AG10803 (cell line): ENCODE results near the gene MOGAT1.

Experiments
- DNase-seq: peaks from one replicate; pipeline ENCODE4 v3.0.0; 2010; ENCODE audit warnings: low read depth
- H3K4me3 ChIP-seq: 2 replicates; pipeline ENCODE4 v1.5.1; 2011; ENCODE audit warnings: mild to moderate bottlenecking, low read length, control low read depth
- TF ChIP-seq, protein P1 (sequence below): conservative IDR thresholded peaks from 2 replicates; pipeline ENCODE4 v1.5.1; 2011; ENCODE audit warnings: mild to moderate bottlenecking, low read length, control low read depth, inconsistent platforms

MOGAT1 gene, protein sequence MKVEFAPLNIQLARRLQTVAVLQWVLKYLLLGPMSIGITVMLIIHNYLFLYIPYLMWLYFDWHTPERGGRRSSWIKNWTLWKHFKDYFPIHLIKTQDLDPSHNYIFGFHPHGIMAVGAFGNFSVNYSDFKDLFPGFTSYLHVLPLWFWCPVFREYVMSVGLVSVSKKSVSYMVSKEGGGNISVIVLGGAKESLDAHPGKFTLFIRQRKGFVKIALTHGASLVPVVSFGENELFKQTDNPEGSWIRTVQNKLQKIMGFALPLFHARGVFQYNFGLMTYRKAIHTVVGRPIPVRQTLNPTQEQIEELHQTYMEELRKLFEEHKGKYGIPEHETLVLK

DNA sequence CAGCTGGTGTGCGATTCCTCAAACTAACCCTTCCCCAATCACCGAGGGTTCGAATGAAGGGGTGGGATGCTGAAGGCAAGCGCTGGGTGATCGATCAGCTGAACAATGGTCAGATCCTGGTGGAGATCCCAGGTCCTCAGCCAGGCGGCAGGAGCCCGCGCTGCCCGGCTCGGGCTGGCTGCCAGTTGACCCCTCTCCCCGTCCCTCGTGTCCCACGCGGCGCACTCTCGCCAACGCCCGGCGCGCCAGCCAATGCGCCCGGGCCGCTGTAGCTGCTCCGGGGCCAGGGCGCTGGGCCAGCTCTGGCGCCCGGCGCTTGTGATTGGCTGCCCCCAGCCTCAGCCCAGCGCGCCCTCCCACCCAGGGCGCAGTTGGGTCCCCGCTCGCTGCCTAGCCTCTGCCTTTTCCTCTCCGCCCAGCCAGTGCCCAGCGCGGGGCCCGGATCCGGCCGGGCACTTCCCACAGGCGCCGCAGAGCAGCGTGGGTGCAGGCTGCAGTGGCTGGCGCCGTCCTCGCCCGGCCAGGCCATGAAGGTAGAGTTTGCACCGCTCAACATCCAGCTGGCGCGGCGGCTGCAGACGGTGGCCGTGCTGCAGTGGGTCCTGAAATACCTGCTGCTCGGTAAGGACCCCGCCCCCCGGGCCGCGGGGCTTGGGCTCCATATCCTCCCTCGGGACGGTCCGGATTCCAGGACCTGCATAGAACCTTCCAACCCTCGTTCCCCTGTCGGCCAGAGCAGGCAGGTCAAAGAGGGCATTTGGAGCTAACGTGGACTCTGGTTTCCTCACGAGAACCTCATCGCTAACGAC, at the start of gene MOGAT1:
TSS of gene MOGAT1 (plus strand) at position 400 of the 809 bp plus-strand sequence. CDS start at position 528, 128 bp downstream.
- DNase-seq: no peak
- TF ChIP-seq, protein P1, sequence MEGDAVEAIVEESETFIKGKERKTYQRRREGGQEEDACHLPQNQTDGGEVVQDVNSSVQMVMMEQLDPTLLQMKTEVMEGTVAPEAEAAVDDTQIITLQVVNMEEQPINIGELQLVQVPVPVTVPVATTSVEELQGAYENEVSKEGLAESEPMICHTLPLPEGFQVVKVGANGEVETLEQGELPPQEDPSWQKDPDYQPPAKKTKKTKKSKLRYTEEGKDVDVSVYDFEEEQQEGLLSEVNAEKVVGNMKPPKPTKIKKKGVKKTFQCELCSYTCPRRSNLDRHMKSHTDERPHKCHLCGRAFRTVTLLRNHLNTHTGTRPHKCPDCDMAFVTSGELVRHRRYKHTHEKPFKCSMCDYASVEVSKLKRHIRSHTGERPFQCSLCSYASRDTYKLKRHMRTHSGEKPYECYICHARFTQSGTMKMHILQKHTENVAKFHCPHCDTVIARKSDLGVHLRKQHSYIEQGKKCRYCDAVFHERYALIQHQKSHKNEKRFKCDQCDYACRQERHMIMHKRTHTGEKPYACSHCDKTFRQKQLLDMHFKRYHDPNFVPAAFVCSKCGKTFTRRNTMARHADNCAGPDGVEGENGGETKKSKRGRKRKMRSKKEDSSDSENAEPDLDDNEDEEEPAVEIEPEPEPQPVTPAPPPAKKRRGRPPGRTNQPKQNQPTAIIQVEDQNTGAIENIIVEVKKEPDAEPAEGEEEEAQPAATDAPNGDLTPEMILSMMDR: peak; percentile 15; the same call in 1 of the 2 replicates
- H3K4me3 ChIP-seq: peak within 1 kb of the TSS; percentile 47

DNA sequence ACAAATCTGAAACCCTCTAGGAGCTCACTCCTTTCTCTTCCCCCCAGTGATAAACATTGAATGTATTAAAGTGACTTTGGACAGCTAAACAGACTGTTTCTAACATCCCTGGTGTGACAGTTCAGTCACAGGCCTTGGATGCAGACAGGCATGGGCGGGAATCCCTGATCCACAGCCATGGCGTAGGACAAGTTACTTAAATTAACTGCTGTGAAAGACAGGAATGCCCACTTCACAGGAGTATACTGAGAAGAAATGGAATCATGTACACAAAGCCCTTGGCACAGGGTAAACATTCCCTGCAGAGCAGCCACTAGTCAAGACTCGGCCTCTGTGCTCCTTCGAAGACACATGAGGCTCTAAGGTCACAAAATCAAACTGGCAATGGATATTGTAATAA, 49.6 kb upstream of the MOGAT1 start:
- TF ChIP-seq, protein P1: no peak
- no peak overlapping the region for H3K4me3 ChIP-seq
- no peak for DNase-seq

DNA sequence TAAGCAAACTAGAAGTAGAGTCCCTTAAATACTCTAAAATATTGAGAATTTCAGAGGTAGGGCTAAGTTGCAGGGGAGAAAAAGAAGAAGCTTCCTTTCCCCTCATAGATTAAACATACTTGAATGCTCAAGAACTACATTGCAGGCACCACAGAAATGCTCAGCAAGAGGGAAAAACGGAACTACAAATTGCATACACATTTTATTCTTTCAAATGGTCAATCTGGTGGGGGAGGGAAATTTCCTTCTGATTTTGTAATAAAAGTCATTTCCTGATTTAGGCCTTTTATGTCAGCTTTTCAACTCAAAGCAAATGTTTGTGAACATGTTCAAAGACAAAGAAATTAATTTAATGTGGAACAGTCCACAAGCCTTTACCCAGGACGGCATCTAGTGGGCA, 48.5 kb upstream of the MOGAT1 start:
- H3K4me3 ChIP-seq: no peak overlapping the region
- DNase-seq: no peak
- TF ChIP-seq, protein P1: peak; percentile 22

DNA sequence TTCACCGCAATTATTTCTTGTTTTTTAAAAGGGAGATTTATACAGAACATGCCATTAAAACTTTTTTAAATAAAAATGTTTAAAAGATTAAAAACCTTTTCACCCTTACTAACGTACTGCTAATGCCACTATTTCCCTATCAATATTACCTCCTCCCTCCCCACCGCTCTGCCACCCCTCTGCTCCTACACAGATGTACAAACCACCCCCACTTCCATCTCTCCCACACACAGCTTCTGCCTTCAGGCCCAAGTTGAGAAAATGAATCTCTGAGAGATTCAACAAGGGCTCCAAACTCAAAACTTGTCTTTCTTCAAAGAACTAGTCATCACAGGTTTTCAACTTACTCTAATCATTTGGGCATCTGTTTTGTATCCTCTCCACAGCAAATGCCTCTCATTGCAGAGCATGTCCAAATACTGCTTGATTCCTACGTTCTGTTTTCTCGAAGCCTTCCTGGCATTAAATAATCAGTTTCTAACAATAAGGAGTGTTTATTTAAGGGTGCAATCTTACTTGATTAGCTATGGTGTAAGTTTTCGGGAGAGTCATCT, 47.6 kb upstream of the MOGAT1 start:
- H3K4me3 ChIP-seq: no peak overlapping the region
- no peak for DNase-seq
- TF ChIP-seq, protein P1: no peak

DNA sequence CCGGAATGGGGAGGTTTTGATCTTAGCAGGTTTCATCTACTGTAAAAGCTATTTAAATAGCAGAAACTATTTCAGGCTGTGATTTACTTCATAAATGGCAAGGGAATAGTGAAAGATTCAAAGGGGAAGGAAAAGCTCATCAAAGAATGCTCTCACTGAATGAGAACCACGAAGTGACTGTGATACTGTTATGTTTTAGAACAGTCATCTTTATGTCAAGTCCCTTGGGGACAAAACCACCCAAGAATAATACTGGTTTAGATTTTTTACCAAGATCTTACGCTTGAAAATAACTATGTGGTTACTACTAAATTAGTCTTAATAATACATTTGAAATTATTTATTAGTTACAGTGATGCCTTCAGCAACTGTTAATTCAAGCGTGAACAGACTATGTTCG, 43.7 kb upstream of the MOGAT1 start:
- H3K4me3 ChIP-seq: no peak overlapping the region
- DNase-seq: no peak
- TF ChIP-seq, protein P1: no peak

DNA sequence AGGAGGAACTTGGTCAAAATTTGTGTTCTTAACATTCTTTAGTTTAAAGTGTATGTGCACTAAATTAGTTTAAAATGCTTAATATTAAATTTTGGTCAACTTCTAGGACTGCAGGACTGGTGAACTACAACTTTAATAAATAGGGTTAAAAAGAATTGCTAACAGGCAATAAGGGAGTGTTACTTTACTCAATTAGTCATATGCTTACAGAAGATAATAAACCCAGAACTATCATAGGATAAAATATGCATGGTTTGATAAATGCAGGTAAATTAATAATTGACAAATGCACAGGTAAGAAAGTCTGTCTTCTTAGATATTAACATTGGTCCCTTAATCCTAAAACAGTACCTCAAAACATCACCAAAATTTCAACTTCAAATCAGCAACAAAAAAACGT, 36.2 kb upstream of the MOGAT1 start:
- TF ChIP-seq, protein P1: no peak
- no peak overlapping the region for H3K4me3 ChIP-seq
- no peak for DNase-seq

DNA sequence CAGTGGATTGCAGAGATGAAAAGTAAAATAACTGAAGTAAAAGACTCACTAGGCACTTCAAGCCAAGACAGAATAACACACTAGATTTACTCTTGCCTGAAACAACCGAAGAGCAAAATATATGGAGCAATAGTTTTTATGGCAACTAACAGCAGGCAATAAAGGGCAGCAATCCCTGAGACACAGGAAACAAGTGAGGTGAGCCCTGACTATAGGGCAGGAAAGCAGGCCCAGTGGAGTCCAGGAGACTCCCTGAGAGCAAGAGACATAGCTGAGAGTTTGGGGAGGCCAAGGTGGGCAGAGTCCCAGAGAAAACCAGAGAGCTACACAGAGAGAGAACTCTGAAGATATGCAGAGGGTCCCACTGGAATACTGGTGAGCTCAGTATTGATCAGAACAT, 34.4 kb upstream of the MOGAT1 start:
- H3K4me3 ChIP-seq: no peak overlapping the region
- DNase-seq: no peak
- TF ChIP-seq, protein P1: no peak
